ENCODE data around the gene NAGPA. TPM values are rescaled to one million over a fixed set of nuclear protein-coding genes. Genes with fewer than 3 reads are reported as not detected.

Gene NAGPA
- polyA plus RNA-seq, 1 donor (not counting 4 experiments of a cell fraction or from before 2014, with no cell fraction given) = 5.0 TPM

DNA sequence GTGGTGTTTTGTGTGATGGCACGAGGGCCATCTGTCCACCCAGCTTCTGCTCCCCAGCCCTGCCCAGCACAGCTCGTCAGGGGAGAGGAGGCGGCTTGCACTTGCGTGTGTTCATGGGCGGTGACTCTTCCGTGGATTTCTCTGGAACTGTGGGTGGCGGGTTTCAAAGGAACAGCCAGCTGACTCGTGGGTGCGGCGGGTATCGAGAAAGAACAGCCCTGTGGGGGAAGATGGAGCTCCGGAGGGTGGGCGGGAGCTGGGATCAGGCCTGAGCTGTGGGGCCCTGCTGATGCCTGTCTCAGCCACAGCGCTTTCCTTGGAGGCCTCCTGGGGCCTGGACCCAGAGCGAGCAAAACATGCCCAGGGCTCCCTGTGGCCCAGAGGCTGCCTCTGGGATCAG is 13.2 kb downstream of the NAGPA start:
- no peak overlapping the region for H3K9ac ChIP-seq (ENCODE audit: control insufficient read depth, extremely low read depth, insufficient read depth, low read length)
- no peaks in the 10 kb centered on the region for H3K9me1 ChIP-seq (ENCODE audit: control insufficient read depth, extremely low read depth, insufficient read depth, low read length)
- no peaks in the 10 kb centered on the region for H3K4me1 ChIP-seq (ENCODE audit: control insufficient read depth, extremely low read depth, insufficient read depth, low read length)
- H3K79me2 ChIP-seq (ENCODE audit: control insufficient read depth, insufficient read depth, low read length) = no peaks in the 10 kb centered on the region
- H3K36me3 ChIP-seq (ENCODE audit: control insufficient read depth in 2 of 2, extremely low read depth in 1 of 2, insufficient read depth in 2 of 2, low read length in 2 of 2) = peaks cover 0 to 3% of the 10 kb centered on the region in 2 experiments
- FAIRE-seq = no peak
- dilution Hi-C loops (cut with MboI; ENCODE audit: extremely low pct_ligation_motif_present, low sequenced_read_pairs) = no loop called here
- DNase-seq (ENCODE audit: low read depth, low spot score) = no peak
- no peak overlapping the region for H2AFZ ChIP-seq (ENCODE audit: control insufficient read depth, low read length)
- no peak overlapping the region for H3K4me2 ChIP-seq (ENCODE audit: control insufficient read depth, extremely low read depth, insufficient read depth, low read depth, low read length)
- no peak overlapping the region for H3K27ac ChIP-seq (ENCODE audit: control insufficient read depth, insufficient read depth, low read length)
- TF ChIP-seq, protein P1, sequence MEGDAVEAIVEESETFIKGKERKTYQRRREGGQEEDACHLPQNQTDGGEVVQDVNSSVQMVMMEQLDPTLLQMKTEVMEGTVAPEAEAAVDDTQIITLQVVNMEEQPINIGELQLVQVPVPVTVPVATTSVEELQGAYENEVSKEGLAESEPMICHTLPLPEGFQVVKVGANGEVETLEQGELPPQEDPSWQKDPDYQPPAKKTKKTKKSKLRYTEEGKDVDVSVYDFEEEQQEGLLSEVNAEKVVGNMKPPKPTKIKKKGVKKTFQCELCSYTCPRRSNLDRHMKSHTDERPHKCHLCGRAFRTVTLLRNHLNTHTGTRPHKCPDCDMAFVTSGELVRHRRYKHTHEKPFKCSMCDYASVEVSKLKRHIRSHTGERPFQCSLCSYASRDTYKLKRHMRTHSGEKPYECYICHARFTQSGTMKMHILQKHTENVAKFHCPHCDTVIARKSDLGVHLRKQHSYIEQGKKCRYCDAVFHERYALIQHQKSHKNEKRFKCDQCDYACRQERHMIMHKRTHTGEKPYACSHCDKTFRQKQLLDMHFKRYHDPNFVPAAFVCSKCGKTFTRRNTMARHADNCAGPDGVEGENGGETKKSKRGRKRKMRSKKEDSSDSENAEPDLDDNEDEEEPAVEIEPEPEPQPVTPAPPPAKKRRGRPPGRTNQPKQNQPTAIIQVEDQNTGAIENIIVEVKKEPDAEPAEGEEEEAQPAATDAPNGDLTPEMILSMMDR (optimal IDR thresholded peaks at IDR 0.05 in 1 of 3, IDR thresholded peaks at IDR 0.05 in 1 of 3, conservative IDR thresholded peaks at IDR 0.05 in 1 of 3; ENCODE audit: extremely low read depth in 1 of 3, insufficient read depth in 2 of 3, low read length in 3 of 3) = no peak
- no peak for TF ChIP-seq EZH2 (IDR thresholded peaks at IDR 0.05; ENCODE audit: low read length)
- no peaks in the 10 kb centered on the region for H3K9me3 ChIP-seq (ENCODE audit: control insufficient read depth, low read depth, low read length)
- H4K20me1 ChIP-seq (ENCODE audit: control insufficient read depth, extremely low read depth, insufficient read depth, low read length) = no peaks in the 10 kb centered on the region
- no peak overlapping the region for H3K4me3 ChIP-seq (ENCODE audit: control insufficient read depth in 2 of 3, extremely low read depth in 1 of 3, insufficient read depth in 2 of 3, low read depth in 1 of 3, low read length in 3 of 3)
- H3K27me3 ChIP-seq (ENCODE audit: control insufficient read depth, extremely low read depth, insufficient read depth, low read length) = peaks cover 5% of the 10 kb centered on the region

DNA sequence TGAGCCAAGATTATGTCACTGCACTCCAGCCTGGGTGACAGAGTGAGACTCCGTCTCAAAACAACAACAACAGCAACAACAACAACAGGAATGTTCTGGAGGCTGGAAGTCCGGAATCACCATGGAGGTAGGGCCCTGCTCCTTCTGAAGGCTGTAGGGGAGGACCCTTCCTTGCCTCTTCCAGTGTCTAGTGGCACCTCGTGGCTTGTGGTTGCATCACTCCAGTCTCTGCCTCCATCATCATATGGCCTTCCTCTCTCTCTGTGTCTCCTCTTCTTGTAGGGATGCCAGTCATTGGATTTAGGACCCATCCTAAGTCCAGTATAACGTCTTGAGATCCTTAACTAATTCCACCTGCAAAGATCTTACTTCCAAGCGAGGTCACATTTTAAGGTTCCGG is 14.0 kb downstream of the NAGPA start:
- H3K4me2 ChIP-seq (ENCODE audit: control insufficient read depth, extremely low read depth, insufficient read depth, low read depth, low read length) = no peak overlapping the region
- dilution Hi-C loops (cut with MboI; ENCODE audit: extremely low pct_ligation_motif_present, low sequenced_read_pairs) = no loop called here
- H3K4me1 ChIP-seq (ENCODE audit: control insufficient read depth, extremely low read depth, insufficient read depth, low read length) = no peaks in the 10 kb centered on the region
- peaks cover 5% of the 10 kb centered on the region for H3K27me3 ChIP-seq (ENCODE audit: control insufficient read depth, extremely low read depth, insufficient read depth, low read length)
- no peaks in the 10 kb centered on the region for H3K9me3 ChIP-seq (ENCODE audit: control insufficient read depth, low read depth, low read length)
- no peaks in the 10 kb centered on the region for H3K36me3 ChIP-seq (ENCODE audit: control insufficient read depth in 2 of 2, extremely low read depth in 1 of 2, insufficient read depth in 2 of 2, low read length in 2 of 2)
- no peak overlapping the region for H3K4me3 ChIP-seq (ENCODE audit: control insufficient read depth in 2 of 3, extremely low read depth in 1 of 3, insufficient read depth in 2 of 3, low read depth in 1 of 3, low read length in 3 of 3)
- DNase-seq (ENCODE audit: low read depth, low spot score) = no peak
- H3K9ac ChIP-seq (ENCODE audit: control insufficient read depth, extremely low read depth, insufficient read depth, low read length) = no peak overlapping the region
- H3K27ac ChIP-seq (ENCODE audit: control insufficient read depth, insufficient read depth, low read length) = no peak overlapping the region
- H4K20me1 ChIP-seq (ENCODE audit: control insufficient read depth, extremely low read depth, insufficient read depth, low read length) = no peaks in the 10 kb centered on the region
- H3K9me1 ChIP-seq (ENCODE audit: control insufficient read depth, extremely low read depth, insufficient read depth, low read length) = no peaks in the 10 kb centered on the region
- FAIRE-seq = no peak
- TF ChIP-seq EZH2 (IDR thresholded peaks at IDR 0.05; ENCODE audit: low read length) = no peak
- TF ChIP-seq, protein P1 (optimal IDR thresholded peaks at IDR 0.05 in 1 of 3, IDR thresholded peaks at IDR 0.05 in 1 of 3, conservative IDR thresholded peaks at IDR 0.05 in 1 of 3; ENCODE audit: extremely low read depth in 1 of 3, insufficient read depth in 2 of 3, low read length in 3 of 3) = no peak
- no peak overlapping the region for H2AFZ ChIP-seq (ENCODE audit: control insufficient read depth, low read length)
- H3K79me2 ChIP-seq (ENCODE audit: control insufficient read depth, insufficient read depth, low read length) = no peaks in the 10 kb centered on the region

All from keratinocyte (primary cell).